Tibial artery (tissue), 4 donors: Measurements from ENCODE around the gene TAF5L.

ENCODE experiments used
- DNase-seq, 2 donors: peaks; one replicate each; pipeline ENCODE4 v3.0.0-alpha.2; 2019
- H3K27ac ChIP-seq, 2 donors: fragments of 200-600 bp; sonication (generic) in 1 of 2; 1 replicate in 1 of 2; 2 replicates in 1 of 2; pipeline ENCODE4 v1.5.1; 2018 to 2019; ENCODE audit warnings: mild to moderate bottlenecking in 1 of 2
- H3K27me3 ChIP-seq, 2 donors: fragments of 200-600 bp; sonication (generic) in 1 of 2; one replicate each; pipeline versions ENCODE4 v1.5.1 to v1.6.0; 2016 to 2019
- H3K36me3 ChIP-seq, 3 donors: fragments of 200-600 bp; sonication (generic) in 2 of 3; one replicate each; pipeline ENCODE4 v1.5.1; 2016 to 2019; ENCODE audit warnings: mild to moderate bottlenecking in 2 of 3
- H3K4me1 ChIP-seq, 4 donors: fragments of 200-600 bp; sonication (generic) in 2 of 4; 1 replicate in 3 of 4; 2 replicates in 1 of 4; pipeline ENCODE4 v1.5.1; 2016 to 2019
- H3K4me3 ChIP-seq, 2 donors: fragments of 200-600 bp; sonication (generic) in 1 of 2; 1 replicate in 1 of 2; 2 replicates in 1 of 2; pipeline ENCODE4 v1.5.1; 2018 to 2019; ENCODE audit warnings: mild to moderate bottlenecking in 2 of 2
- H3K9me3 ChIP-seq, 3 donors: fragments of 200-600 bp; sonication (generic) in 1 of 3; one replicate each; pipeline ENCODE4 v1.5.1; 2016 to 2019
- CTCF ChIP-seq, 2 experiments: fragments of 200-600 bp in 1 of 2; fragments of 450-650 bp in 1 of 2; IDR thresholded peaks; one replicate each; pipeline ENCODE4 v1.5.1; 2017 to 2019; ENCODE audit warnings: antibody characterized with exemption in 2 of 2, mild to moderate bottlenecking in 1 of 2, moderate library complexity in 1 of 2
- intact Hi-C: fragments of 100-400 bp; cut with DNase I; formaldehyde crosslinking; loops from one replicate; pipeline ENCODE4 v1.15.0; 2023; ENCODE audit warnings: low total_unique reads

Gene TAF5L

GRCh38 chr1:229650045-229650444 is 24.1 kb upstream of the TAF5L start:
- DNase-seq, result no peak
- H3K36me3 ChIP-seq, result peaks cover 55 to 94% (median 76%) of the 10 kb centered on the region in 3 donors
- H3K27me3 ChIP-seq, result no peaks in the 10 kb centered on the region
- no peak overlapping the region for H3K4me3 ChIP-seq
- TF ChIP-seq CTCF (IDR thresholded peaks at IDR 0.05), result no peak
- no peaks in the 10 kb centered on the region for H3K4me1 ChIP-seq
- no peak overlapping the region for H3K27ac ChIP-seq
- intact Hi-C loops, result no loop called here
- no peaks in the 10 kb centered on the region for H3K9me3 ChIP-seq

- H3K27me3 ChIP-seq, result no peaks in the 10 kb centered on the region
- no peak for TF ChIP-seq CTCF (IDR thresholded peaks at IDR 0.05)
- H3K36me3 ChIP-seq, result peaks cover 64 to 97% (median 78%) of the 10 kb centered on the region in 3 donors
- DNase-seq, result no peak
- H3K4me1 ChIP-seq, result no peaks in the 10 kb centered on the region
- H3K27ac ChIP-seq, result no peak overlapping the region
- intact Hi-C loops, result no loop called here
- no peaks in the 10 kb centered on the region for H3K9me3 ChIP-seq
- H3K4me3 ChIP-seq, result no peak overlapping the region
These were observed 22.5 kb upstream of the TAF5L start for GRCh38 chr1:229648406-229648805.

GRCh38 chr1:229645324-229645993 is 19.5 kb upstream of the TAF5L start:
- Histone ChIP-seq H3K27ac (no peak overlapping the region), H3K4me3 (no peak overlapping the region), H3K4me1 (no peaks in the 10 kb centered on the region), H3K36me3 (peaks cover 54 to 76% (median 69%) of the 10 kb centered on the region in 3 donors), H3K9me3 (no peaks in the 10 kb centered on the region), H3K27me3 (no peaks in the 10 kb centered on the region)
- no peak for DNase-seq
- no peak for TF ChIP-seq CTCF (IDR thresholded peaks at IDR 0.05)
- intact Hi-C loops, result no loop called here

GRCh38 chr1:229643996-229644745 is 18.2 kb upstream of the TAF5L start:
- no peak for DNase-seq
- Histone ChIP-seq H3K36me3 (peaks cover 48 to 71% (median 65%) of the 10 kb centered on the region in 3 donors), H3K27me3 (no peaks in the 10 kb centered on the region), H3K4me1 (no peaks in the 10 kb centered on the region), H3K27ac (no peak overlapping the region), H3K9me3 (no peaks in the 10 kb centered on the region), H3K4me3 (no peak overlapping the region)
- intact Hi-C loops, result no loop called here
- no peak for TF ChIP-seq CTCF (IDR thresholded peaks at IDR 0.05)

GRCh38 chr1:229642970-229643369 is 17.0 kb upstream of the TAF5L start:
- no peak for TF ChIP-seq CTCF (IDR thresholded peaks at IDR 0.05)
- Histone ChIP-seq H3K4me1 (no peaks in the 10 kb centered on the region), H3K36me3 (peaks cover 44 to 70% (median 65%) of the 10 kb centered on the region in 3 donors), H3K27ac (no peak overlapping the region), H3K9me3 (no peaks in the 10 kb centered on the region), H3K27me3 (no peaks in the 10 kb centered on the region), H3K4me3 (no peak overlapping the region)
- intact Hi-C loops, result no loop called here
- no peak for DNase-seq
